OCI-LY3 (cell line): ENCODE data around the gene TMEM35A.

Source experiments
- EZH2phosphoT487 ChIP-seq: fragments of 200-600 bp; shearing (Covaris generic); IDR thresholded peaks from 2 replicates; pipeline ENCODE4 v1.6.1; 2018; ENCODE audit warnings: antibody characterized with exemption, mixed run types, low read depth
- TF ChIP-seq, protein P1 (sequence below): fragments of 200-600, 300-600 bp; sonication (generic); IDR thresholded peaks from 2 replicates; pipeline ENCODE4 v1.5.1; 2014; ENCODE audit warnings: antibody characterized with exemption, low read length, low read depth

DNA sequence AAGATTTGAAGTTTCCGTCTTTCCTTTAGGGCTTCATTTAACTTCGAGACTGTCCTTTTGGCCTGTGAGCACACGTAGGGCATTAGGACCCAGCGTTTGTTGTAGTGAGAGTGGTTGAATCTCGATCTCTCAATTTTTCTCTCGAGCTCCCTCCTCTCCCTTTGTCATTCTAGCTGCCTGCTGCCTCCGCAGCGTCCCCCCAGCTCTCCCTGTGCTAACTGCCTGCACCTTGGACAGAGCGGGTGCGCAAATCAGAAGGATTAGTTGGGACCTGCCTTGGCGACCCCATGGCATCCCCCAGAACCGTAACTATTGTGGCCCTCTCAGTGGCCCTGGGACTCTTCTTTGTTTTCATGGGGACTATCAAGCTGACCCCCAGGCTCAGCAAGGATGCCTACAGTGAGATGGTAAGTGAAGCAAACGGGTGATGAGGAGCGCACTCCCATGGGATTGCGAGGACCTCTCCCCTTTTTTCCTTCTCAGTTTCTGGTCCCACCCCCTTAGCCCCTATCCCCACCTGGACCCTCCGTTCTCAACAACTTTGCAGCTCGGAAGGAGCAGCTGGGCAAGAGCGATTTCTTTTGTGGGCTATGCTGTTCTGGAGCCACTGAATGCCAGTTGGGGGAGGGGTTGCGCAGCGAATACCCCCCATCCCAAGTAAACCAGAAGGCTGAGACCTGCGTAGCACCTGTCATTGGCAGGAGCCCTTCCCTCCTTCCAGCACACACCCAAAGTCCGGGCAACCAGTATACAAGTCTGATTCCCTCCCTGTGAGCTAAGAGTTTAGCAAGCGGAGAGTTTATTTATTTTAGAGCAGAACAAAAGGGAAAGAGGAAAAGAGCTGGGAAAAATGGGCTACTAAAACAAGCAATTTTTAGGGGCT is at the start of gene TMEM35A:
- TF ChIP-seq, protein P1, sequence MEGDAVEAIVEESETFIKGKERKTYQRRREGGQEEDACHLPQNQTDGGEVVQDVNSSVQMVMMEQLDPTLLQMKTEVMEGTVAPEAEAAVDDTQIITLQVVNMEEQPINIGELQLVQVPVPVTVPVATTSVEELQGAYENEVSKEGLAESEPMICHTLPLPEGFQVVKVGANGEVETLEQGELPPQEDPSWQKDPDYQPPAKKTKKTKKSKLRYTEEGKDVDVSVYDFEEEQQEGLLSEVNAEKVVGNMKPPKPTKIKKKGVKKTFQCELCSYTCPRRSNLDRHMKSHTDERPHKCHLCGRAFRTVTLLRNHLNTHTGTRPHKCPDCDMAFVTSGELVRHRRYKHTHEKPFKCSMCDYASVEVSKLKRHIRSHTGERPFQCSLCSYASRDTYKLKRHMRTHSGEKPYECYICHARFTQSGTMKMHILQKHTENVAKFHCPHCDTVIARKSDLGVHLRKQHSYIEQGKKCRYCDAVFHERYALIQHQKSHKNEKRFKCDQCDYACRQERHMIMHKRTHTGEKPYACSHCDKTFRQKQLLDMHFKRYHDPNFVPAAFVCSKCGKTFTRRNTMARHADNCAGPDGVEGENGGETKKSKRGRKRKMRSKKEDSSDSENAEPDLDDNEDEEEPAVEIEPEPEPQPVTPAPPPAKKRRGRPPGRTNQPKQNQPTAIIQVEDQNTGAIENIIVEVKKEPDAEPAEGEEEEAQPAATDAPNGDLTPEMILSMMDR: no peak
- TF ChIP-seq EZH2phosphoT487: no peak
